ENCODE data around the gene RIN2.

GRCh38 chr20:19761841-19762240 lies 3.8 kb downstream of the RIN2 start:
- TF ChIP-seq CSDC2 (CRISPR knock-in tag; IDR thresholded peaks at IDR 0.05) (no peak), ZNF8 (CRISPR knock-in tag; IDR thresholded peaks at IDR 0.05) (no peak), CREB5 (CRISPR knock-in tag; IDR thresholded peaks at IDR 0.05; ENCODE audit: low read depth) (no peak), CSRNP3 (CRISPR knock-in tag; IDR thresholded peaks at IDR 0.05) (no peak), ZFP3 (CRISPR knock-in tag; IDR thresholded peaks at IDR 0.05) (no peak), ZFP30 (CRISPR knock-in tag; IDR thresholded peaks at IDR 0.05) (no peak), ISL1 (CRISPR knock-in tag; IDR thresholded peaks at IDR 0.05) (no peak), GLIS3 (CRISPR knock-in tag; IDR thresholded peaks at IDR 0.05) (no peak), PATZ1 (CRISPR knock-in tag; IDR thresholded peaks at IDR 0.05; ENCODE audit: borderline replicate concordance) (no peak), SNAI2 (CRISPR knock-in tag; IDR thresholded peaks at IDR 0.05) (no peak), TSHZ2 (CRISPR knock-in tag; IDR thresholded peaks at IDR 0.05) (no peak), ARNTL (CRISPR knock-in tag; IDR thresholded peaks at IDR 0.05; ENCODE audit: borderline replicate concordance, low read depth) (no peak), TCF4 (CRISPR knock-in tag; IDR thresholded peaks at IDR 0.05; ENCODE audit: borderline replicate concordance) (no peak), ZNF565 (CRISPR knock-in tag; conservative IDR thresholded peaks at IDR 0.05; ENCODE audit: low read depth) (no peak)

Measured in SK-N-SH treated with all-trans-retinoic acid at 6 μM for 48 hours (cell line).